GM18861 (cell line): ENCODE results near the gene ZXDA.

ENCODE experiments used
- ATAC-seq: cut with Tn5 transposase; IDR thresholded peaks from one replicate; pipeline ENCODE4 v1.9.1; 2021; ENCODE audit not compliant: unreplicated experiment

ZXDA gene

DNA sequence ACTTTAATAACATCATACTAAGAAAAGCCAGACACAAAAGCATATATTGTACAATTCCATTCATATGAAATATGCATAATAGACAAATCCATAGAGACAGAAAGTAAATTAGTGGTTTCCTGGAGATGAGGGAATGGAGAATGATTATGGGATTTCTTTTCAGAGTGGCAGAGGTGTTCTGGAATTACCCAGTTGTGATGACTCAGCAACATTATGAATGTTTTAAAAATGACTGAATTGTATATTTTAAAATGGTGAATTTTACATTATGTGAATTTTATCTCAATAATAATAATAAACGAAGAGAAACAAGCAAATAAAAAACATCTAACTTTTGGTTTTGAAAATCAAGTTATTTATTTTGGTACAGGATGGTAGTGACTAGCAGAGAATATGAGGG lies 11.2 kb downstream of the ZXDA start:
- ATAC-seq, result no peak

DNA sequence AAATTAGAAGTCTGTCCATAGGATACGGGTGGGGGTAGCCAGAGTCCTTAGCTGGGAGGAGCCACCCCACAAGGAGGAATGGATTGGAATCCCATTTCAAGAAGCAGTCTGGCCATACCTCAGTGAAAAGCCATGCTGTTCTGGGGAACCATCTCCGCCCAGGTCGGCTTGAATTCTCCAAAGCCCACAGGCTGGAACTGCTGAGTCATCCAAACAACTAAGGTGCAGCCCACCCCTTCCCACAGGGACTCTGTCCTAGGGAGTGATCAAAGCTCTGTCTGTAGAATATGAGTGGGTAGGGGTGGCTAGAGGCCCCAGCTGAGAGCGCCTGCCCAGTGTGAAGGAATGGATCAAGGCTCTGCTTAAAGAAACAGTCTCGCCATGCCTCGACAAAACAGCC lies 38.8 kb downstream of the ZXDA start:
- ATAC-seq, result no peak
